Vein endothelial cell (primary cell): ENCODE results near the gene ZNF780B. TPM values are rescaled to one million over a fixed set of nuclear protein-coding genes. Genes with fewer than 3 reads are reported as not detected.

Experiments
- total RNA-seq: library from RNA; depleted of rRNA; stranded (reverse); fragments of >200 nt; gene quantifications from 2 replicates; pipeline ENCODE4 v1.2.3, GENCODE V29; 2012

The ZNF780B gene
- 11.1 and 15.1 TPM in 2 replicates for total RNA-seq

DNA sequence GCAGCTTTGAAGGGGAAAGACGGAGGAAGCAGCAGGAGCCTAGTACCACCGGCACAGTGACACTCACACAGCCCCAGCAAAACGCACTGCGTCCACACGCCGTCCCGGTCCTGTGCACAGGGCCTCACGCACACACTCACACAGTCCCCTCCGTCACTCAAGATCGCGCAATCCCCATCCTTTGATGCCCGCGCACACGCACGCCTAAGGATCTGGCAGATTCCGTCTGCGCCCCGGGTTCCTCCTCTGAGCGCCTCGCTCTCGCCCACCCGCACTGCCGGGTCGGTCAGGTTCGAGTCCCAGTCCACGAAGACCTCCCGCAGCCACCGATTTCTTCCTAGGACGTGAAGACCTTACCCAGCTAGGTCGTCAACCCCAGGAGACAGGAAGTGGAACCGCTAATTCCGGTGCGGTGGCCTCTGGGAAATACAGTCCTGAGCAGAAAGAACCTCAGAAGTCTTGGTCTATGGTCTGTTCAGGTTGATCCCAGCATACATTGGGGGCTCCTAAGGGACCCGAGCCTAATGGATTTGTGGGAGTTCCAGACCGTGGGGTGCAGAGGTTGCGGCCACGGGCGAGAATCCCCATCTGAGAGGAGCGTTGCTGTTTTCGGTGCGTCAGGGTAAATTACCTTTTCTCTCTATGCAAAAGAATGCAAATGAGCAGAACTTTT lies at the start of gene ZNF780B:
ZNF780B (minus strand) TSS at position 400 of the 673 bp plus-strand sequence. CDS start 5,899 bp downstream, outside the sequence.

DNA sequence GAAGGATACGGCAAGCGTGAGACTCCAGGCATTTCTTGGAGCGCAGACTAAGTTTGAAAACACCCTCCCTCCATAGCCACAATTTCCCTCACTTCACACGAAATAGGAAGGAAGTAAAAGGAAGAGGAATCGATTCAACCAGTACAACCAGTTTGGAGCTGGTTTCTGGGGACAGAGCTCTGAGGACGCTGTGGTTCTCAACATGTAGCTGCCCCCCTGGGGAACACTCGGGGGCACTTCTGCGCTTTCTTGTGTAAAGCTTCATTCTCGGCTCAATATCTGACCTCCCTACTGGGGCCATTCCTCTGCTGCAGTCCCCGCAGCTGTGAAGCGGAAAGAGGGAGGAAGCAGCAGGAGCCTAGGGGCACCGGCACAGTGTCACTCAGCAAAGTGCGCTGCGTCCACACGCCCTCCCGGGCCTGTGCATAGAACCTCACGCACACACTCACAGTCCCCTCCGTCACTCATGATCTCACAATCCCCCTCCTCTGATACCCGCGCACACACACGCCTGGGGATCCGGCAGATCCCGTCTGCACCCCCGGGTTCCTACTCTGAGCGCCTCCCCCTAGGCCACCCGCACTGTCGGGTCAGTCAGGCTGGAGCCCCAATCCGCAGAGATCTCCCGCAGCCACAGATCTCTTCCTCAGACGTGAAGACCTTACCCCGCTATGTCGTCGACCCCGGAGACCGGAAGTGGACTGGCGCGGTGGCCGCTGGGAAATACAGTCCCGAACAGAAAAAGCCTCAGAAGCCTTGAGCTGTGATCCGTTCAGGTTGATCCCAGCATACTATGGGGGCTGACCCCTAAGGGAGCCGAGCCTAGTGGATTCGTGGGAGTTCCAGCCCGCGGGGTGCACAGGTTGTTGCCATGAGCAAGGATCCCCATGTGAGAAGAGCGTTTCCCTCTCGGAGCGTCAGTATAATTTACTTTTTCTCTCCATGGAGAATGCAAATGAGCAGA lies 34.5 kb upstream of the ZNF780B start, which contains the start of gene ZNF780A:
ZNF780A (minus strand) TSS at position 703 of the 964 bp plus-strand sequence. CDS start 6,190 bp downstream, outside the sequence.

DNA sequence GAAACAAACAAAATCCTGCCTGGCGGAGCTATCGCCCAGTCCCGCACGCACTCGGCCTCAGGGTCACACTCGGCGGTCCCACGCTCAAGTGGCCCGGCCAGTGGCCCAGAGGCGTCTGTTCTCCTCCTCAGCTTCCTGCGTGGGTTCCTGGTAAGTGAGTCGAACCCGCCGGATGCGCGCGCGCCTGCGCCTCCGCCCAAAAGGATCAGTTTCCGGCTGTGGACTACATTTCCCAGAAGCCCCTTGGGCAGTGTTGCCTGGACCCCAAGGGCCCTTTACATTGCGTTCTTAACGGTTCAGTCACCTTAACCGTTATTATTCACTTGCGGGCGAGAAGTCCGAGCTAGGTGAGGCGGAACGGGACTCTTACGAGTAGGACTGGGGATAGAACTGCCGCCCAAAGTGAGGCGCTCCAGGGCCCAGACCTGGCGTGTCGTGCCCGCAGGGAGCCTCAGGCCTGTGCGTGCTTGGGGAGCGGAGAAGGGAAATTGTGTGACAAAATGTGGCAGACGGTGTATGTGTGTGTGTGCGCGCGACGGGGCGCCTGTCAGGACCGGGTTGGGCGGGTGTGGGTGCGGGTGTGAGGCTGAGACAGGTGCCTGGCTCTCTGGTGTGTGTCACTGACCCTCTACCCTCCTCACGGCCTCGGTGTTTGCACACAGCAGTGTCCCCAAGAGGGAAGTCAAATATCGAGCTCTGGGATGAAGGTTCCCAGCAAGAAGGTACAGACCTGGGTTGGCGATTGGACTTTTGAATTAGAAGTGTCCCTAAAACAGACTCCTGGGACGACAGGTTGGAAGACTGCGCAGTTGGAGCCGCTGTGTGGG lies 59.0 kb downstream of the ZNF780B start, which contains the start of gene ZNF546:
ZNF546 (plus strand) TSS at position 250 of the 827 bp plus-strand sequence. CDS start 1,267 bp downstream, outside the sequence.

Other genes starting within 250 kb of the ZNF780B start
- gene DYRK1B, start 222.1 kb downstream of the ZNF780B start, total RNA-seq: 22.6 and 28.1 TPM in 2 replicates
- gene FBL, start 209.9 kb downstream of the ZNF780B start, total RNA-seq: 158 and 163 TPM in 2 replicates
- under 0.01 TPM in 1 of 2 replicates, not detected in the other for gene FCGBP, start 121.6 kb downstream of the ZNF780B start, total RNA-seq
- gene PSMC4, start 85.1 kb downstream of the ZNF780B start, total RNA-seq: 122 and 146 TPM in 2 replicates
- 3.3 and 4.9 TPM in 2 replicates for gene ZNF546, start 59.2 kb downstream of the ZNF780B start, total RNA-seq
- gene ZNF780A, start 34.7 kb upstream of the ZNF780B start, total RNA-seq: 6.2 and 14.8 TPM in 2 replicates
- gene MAP3K10, start 135.2 kb upstream of the ZNF780B start, total RNA-seq: 8.5 and 8.7 TPM in 2 replicates
- gene TTC9B, start 162.2 kb upstream of the ZNF780B start, total RNA-seq: not detected in 2 replicates
- under 0.01 TPM in 1 of 2 replicates, not detected in the other for gene CCNP, start 170.5 kb upstream of the ZNF780B start, total RNA-seq
- gene AKT2, start 229.1 kb upstream of the ZNF780B start, total RNA-seq: 40.0 and 45.1 TPM in 2 replicates